SU-DHL-6 (cell line): ENCODE measurements around the gene DHCR24.

Source experiments
- EZH2phosphoT487 ChIP-seq: fragments of 200-600 bp; sonication (generic), shearing (Covaris generic); conservative IDR thresholded peaks from 2 replicates; pipeline ENCODE4 v1.6.1; 2018; ENCODE audit warnings: mild to moderate bottlenecking, antibody characterized with exemption, low read length, moderate library complexity, mixed read lengths
- TF ChIP-seq, protein P1 (sequence below): fragments of 200-600 bp; sonication (generic); IDR thresholded peaks from one replicate; pipeline ENCODE4 v1.5.1; 2017; ENCODE audit warnings: antibody characterized with exemption, mild to moderate bottlenecking, low read length, moderate library complexity; ENCODE audit not compliant: insufficient read depth, poor library complexity, severe bottlenecking

DNA sequence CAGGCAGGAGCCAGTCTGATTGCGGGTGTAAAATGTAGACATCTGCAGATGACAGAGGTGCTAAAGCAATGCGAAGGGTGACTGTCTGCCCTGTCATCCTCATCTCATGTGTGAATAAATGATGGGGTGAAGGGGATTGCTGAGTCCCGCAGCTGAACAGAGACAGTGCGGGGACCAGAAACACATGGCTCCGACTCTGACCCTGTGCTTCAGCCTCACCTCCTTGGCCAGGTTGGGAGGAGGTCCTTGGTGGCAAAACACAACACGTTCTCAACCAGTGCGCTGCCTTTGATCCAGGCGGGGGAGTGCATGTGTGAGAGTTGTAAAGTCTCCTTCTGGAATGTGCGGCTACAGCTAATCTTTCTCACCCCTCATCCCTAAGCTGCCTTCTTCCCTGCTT is 53.9 kb downstream of the DHCR24 start:
- TF ChIP-seq, protein P1, sequence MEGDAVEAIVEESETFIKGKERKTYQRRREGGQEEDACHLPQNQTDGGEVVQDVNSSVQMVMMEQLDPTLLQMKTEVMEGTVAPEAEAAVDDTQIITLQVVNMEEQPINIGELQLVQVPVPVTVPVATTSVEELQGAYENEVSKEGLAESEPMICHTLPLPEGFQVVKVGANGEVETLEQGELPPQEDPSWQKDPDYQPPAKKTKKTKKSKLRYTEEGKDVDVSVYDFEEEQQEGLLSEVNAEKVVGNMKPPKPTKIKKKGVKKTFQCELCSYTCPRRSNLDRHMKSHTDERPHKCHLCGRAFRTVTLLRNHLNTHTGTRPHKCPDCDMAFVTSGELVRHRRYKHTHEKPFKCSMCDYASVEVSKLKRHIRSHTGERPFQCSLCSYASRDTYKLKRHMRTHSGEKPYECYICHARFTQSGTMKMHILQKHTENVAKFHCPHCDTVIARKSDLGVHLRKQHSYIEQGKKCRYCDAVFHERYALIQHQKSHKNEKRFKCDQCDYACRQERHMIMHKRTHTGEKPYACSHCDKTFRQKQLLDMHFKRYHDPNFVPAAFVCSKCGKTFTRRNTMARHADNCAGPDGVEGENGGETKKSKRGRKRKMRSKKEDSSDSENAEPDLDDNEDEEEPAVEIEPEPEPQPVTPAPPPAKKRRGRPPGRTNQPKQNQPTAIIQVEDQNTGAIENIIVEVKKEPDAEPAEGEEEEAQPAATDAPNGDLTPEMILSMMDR = no peak
- TF ChIP-seq EZH2phosphoT487 = no peak
